GM12873 (cell line): ENCODE measurements around the gene RAD9B.

Experiments
- TF ChIP-seq, protein P1 (sequence below): IDR thresholded peaks from 2 replicates; pipeline ENCODE4 v1.5.1; 2012; ENCODE audit warnings: low read depth, mild to moderate bottlenecking, moderate library complexity, low read length, control low read depth; ENCODE audit not compliant: insufficient read depth; ENCODE audit errors: missing control alignments

RAD9B gene

DNA sequence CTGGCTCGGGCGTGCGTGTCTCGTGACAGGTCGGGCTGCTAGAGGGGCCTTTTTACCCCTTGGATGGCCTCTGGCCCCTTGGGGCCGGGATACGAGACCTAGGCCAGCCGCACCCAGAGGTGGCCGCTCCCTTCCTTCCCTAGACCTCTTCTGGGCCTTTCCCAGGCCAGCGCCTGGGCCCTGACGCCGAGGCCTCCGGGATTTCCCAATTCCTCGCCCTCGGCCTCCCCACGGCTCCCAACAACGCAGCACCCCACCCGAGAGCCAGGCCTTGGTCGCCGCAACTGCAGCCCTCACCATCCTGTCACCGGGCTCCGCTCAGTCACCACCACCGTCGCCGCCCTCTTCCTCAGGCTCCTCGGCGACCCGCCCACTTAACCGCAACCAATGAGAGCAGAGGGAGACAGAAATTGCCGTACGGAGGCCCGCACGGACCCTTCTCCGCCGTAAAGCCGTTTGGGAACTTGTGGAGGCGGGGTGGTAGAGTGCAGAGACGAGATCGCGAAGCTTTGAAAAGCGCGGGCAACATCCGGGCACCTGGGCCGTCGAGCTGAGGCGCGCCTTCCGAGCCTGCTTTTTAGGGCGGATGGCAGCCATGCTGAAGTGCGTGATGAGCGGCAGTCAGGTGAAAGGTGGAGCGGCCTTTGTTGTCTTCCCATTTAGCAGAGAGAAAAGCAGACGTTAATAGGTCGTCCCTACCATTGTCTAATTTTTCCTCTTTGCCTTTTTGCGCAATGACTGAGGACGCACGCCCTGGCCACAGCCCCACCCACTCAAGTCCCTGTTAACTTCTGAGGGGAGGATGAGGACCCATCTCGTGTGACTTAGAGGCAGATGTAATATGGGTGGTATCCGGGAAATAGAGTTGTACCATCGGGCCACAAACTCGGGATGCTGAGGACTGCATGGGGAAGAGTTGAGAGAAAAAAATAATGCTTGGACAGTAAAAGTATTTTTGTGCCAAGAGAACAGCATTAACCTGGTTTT lies at the start of gene RAD9B, which contains the start of gene VPS29:
RAD9B (plus strand) TSS at position 580 of the 987 bp plus-strand sequence; CDS start at position 587, 7 bp downstream.
VPS29 (minus strand) TSS at position 360 of the 987 bp plus-strand sequence; CDS start at position 300, 60 bp downstream.
- TF ChIP-seq, protein P1, sequence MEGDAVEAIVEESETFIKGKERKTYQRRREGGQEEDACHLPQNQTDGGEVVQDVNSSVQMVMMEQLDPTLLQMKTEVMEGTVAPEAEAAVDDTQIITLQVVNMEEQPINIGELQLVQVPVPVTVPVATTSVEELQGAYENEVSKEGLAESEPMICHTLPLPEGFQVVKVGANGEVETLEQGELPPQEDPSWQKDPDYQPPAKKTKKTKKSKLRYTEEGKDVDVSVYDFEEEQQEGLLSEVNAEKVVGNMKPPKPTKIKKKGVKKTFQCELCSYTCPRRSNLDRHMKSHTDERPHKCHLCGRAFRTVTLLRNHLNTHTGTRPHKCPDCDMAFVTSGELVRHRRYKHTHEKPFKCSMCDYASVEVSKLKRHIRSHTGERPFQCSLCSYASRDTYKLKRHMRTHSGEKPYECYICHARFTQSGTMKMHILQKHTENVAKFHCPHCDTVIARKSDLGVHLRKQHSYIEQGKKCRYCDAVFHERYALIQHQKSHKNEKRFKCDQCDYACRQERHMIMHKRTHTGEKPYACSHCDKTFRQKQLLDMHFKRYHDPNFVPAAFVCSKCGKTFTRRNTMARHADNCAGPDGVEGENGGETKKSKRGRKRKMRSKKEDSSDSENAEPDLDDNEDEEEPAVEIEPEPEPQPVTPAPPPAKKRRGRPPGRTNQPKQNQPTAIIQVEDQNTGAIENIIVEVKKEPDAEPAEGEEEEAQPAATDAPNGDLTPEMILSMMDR, result no peak

DNA sequence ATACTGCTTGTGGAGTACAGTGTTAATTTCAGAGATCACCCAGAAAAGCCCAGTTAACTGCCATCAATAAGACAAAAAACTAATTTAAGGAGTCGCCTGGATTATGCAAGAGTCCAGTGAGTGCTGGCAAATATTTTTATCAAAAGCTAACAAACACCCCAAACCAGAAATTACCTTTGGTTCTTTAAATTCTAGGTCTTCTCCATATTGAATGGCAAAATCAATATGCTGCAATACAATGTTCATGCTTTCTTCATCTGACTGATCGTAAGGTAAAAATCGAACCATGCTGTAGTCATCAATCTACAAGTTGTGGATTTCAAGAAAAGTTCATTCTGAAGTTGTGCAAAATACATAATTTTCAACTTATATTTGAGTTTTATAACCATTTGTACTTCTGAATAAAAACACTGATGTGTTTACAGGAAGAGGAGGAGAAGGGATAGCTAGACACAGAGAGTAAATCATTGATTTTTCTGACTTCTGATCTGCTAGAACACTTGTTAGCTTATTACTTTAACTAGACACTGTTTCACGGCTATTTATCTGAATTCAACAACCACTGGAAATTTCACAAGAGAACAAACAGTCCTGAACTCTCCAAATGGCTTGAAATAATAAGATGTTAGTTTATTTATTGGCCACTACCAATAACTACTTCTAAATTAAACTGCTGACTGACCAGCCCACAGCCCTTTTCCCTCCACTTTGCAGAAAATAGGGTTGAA lies 48.4 kb upstream of the RAD9B start:
- TF ChIP-seq, protein P1, result no peak

DNA sequence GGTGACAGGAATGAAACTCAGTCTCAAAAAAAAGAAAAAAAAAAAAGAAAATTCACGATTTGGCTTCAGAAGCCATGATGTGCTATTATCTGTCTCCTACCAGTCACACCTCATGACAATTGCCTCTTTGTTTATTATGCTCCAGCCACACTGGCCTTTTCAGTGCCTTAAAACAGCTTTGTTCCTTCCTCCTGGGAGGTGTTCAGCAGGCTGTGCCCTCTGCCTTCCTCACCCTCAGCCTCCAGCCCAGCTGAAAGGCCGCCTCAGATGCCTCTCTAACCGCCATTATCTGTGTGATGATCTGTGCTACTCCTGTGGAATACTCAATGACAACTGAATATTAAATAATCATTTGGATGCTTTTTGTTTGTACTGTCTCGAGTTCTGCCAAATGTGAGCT lies 43.4 kb upstream of the RAD9B start:
- TF ChIP-seq, protein P1, result no peak

DNA sequence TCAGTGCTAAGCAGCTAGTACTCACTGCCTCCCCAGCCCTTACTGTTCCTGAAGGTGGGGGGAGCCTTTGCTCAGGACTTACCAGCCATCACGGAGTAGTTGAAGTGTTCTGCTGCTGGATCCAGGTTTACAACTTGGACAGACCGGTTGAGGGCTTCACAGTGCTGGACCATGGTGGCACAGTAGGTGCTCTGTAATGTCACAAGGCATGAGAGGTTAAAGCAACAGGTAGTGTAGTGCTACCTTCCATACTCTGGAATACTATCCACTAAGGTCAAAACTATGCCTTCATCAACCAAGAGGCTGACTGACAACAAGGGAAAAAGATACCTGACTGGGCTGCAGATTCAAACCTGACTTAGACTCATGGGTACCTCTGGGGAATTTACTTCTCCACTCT lies 37.1 kb upstream of the RAD9B start:
- TF ChIP-seq, protein P1, result no peak

DNA sequence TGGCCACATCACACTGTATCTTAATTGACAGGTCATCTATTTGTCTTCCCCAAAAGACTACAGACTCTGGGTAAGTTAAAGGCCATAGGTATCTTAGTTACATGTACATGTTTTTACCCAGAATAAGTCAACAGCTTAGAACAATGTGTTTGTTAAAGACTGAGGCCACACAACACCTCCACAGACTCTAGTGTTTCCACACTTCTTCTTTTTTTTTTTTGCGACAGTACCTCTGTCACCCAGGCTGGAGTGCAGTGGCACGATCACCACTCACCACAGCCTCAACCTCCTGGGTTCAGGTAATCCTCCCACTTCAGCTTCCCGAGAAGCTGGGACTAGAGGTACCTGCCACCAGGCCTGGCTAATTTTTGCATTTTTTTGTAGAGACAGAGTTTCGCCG lies 35.3 kb upstream of the RAD9B start:
- TF ChIP-seq, protein P1, result no peak

DNA sequence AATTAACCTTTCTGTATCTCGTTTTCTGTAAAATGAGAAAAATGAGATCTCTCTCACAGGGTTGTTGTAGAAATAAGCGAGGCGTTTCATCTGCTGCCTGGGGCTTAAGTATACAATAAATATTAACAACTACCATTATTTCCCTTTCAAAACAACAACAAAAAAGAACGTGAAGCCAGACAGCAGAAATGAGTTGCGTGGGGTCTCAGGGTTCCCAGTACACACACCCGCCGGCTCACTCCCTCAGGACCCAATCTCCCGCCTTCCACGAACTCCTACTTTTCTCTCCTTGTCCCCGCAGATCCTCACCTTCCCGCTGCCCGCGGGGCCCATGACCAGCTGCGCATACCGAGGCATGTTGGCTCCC lies 34.3 kb upstream of the RAD9B start:
- TF ChIP-seq, protein P1, result no peak
